ENCODE measurements around the gene RBKS.

DNA sequence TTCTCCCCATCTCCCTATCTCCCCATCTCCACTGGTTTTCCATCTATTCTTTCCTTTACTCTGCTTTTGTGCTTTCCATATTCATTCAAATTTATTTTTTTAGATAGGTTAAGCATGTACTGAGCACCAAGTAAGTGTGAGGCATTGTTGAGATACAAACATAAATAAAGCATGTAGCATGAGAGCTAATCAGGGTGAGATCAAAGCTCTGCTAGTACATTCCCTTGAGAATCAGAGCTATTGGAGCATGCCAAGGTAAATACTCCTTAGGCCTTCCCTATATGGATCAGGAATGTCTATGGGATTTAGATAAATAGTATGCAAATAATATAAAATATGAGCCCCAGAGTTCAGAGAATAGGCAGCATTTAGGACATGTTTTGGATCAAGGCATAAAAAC, 25.7 kb upstream of the RBKS start:
- TF ChIP-seq EZH2 (IDR thresholded peaks at IDR 0.05; ENCODE audit: low read length): no peak
- TF ChIP-seq, protein P1, sequence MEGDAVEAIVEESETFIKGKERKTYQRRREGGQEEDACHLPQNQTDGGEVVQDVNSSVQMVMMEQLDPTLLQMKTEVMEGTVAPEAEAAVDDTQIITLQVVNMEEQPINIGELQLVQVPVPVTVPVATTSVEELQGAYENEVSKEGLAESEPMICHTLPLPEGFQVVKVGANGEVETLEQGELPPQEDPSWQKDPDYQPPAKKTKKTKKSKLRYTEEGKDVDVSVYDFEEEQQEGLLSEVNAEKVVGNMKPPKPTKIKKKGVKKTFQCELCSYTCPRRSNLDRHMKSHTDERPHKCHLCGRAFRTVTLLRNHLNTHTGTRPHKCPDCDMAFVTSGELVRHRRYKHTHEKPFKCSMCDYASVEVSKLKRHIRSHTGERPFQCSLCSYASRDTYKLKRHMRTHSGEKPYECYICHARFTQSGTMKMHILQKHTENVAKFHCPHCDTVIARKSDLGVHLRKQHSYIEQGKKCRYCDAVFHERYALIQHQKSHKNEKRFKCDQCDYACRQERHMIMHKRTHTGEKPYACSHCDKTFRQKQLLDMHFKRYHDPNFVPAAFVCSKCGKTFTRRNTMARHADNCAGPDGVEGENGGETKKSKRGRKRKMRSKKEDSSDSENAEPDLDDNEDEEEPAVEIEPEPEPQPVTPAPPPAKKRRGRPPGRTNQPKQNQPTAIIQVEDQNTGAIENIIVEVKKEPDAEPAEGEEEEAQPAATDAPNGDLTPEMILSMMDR (optimal IDR thresholded peaks at IDR 0.05 in 1 of 3, IDR thresholded peaks at IDR 0.05 in 1 of 3, conservative IDR thresholded peaks at IDR 0.05 in 1 of 3; ENCODE audit: extremely low read depth in 1 of 3, insufficient read depth in 2 of 3, low read length in 3 of 3): no peak

All from keratinocyte (primary cell).